ENCODE results near the gene GRID1.

GRID1 gene

GRCh38 chr10:86312701-86313270 is 53.8 kb downstream of the GRID1 start:
- no peak for DNase-seq

DNA sequence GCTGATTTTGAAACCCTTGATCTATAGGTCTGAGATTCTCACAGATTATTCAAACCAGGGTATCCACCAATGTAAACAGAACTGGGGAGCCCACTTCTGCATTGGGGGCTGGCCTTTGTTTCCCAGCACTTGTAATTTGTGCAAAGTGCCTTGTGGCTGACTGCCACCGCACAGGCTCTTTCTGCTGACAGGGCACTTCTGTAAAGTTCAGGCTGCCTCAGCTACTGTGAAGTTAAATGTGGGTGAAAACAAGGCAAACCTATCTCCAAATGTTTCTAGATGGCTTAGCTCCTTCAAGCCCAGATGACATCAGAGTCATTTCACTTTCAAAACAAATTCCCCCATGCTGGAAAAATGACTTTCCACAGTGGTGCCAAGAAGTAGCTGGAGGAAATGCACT is 54.7 kb downstream of the GRID1 start:
- no peak for DNase-seq

DNA sequence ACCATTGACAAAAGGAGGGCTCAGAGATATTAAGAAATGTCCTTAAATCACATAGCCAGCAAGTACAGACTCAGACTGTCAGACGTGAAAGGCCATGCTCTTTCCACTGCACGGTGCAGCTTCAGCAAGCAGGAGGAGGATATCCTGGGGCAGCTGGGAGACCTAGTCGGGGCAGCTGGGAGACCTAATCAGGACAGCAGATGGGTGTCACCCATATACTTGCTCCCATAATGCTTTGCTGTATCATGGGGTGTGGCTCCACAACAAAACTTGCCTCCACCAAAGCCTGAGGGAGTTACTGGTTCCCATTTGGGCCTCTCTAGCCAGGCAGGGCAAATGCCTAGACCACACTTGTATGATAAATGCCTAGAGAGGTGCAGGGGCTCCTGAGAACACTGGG is 55.4 kb downstream of the GRID1 start:
- DNase-seq = no peak

- no peak for DNase-seq
Measured at GRCh38 chr10:86310702-86311101, 55.9 kb downstream of the GRID1 start.

DNA sequence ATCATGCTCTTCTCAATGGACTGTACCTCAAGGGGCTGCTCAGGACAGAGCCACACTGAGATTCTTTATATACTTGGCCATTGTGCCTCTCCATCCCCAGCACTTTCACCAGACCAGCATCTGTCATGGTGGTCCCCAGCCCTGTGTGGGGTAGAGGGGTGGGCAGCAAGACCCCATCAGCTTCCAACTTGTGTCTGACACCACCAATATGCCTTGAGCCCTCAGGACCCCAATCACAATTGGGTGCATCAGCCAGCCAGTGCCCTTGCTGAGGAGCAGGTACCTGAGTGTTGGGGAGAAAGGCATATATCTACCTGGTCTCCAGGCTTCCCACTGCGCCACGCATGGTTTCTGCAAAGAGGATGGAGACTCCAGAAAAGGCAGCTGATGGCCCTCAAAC is 56.3 kb downstream of the GRID1 start:
- no peak for DNase-seq

- no peak for DNase-seq
Measured at GRCh38 chr10:86308056-86308455, 58.5 kb downstream of the GRID1 start.

DNA sequence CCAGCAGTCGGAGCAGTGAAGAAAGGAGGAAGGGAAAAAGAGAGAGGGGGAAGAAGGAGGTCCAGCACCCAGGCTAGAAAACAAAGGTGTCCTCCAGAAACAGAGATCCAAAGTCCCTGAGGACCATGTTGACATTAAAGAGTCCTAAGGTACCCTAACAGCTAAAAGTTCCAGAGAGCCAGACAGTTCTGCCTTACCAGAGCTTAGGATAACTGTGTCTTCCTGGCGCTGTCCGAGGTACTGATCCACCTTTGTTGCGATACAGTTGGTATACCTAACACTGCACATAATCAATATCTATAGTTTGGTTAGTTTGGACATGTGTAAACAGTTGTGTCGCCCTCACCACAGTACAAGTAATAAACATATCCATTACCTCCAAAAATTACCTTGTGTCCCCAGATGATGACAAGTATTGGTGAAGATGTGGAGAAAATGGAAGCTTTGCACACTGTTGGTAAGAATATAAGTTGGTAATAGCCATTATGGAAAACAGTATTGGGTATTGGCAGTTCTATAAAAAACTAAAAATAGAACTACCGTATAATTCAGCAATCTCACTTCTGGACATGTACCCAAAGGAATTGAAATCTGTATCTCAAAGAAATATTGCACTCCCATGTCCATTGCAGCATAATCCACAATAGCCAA is 59.8 kb downstream of the GRID1 start:
- DNase-seq = no peak

DNA sequence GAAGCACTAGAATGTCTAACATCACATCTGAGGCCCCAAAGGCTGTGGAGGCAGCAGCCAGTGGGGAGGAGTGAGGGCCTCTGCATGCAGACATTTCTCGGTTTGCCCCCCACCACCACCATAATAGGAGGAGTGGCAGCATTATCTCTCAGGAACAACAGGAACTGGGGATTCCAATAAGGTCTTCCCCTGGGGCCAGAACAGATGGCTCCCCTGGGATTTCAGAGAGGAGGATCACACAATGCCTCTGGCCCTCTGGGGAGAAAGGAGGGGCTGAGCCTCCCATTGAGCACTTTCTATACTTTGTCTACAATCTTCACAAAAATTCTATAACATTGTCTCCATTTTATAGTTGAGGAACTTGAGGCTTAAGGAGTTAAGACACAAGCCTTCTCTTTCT is 61.1 kb downstream of the GRID1 start:
- DNase-seq = no peak

- no peak for DNase-seq
Measured at GRCh38 chr10:86304436-86304835, 62.2 kb downstream of the GRID1 start.

DNA sequence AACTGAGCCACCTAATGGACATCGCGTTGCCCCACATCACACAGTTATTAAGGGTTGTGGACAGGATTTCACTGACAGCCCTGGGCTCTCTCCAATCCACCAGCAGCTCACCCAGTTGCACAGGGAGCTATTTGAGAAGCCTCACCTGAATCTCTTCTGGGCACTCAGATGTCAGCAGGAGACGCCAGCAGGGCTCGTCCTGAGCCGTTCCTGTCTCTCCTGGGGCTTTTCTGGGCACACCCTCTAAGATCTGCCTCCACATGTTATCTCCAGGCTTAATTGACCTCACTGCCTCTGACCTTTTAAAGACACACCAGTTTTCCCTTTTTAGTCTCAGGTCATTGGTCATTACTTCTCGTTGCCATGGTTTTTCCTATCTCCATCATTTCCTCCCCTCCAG is 63.0 kb downstream of the GRID1 start:
- no peak for DNase-seq

DNA sequence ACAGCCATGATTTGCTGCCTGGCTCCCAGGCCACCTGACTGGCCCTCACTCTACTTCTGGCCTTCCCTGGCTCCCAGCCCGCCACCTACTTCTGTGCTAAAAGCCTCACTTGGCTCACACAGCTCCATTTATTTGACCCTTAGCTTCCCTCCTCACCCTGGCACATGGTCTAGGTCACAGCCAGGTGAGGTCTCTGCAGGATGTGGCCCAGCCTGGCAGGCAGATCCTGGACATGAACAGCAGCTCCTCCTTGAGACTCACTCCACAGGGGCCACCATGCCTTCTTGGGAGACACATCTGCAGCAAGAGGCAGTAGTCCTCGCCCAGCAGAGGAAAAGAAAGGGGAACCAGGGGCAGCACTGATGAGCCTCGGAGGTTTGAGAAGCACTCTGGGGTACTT is 64.6 kb downstream of the GRID1 start:
- no peak for DNase-seq

GRCh38 chr10:86300931-86301830 is 65.4 kb downstream of the GRID1 start:
- no peak for DNase-seq

- no peak for DNase-seq
Measured at GRCh38 chr10:86300399-86300925, 66.1 kb downstream of the GRID1 start.

GRCh38 chr10:86299562-86299961 is 67.0 kb downstream of the GRID1 start:
- DNase-seq = no peak

DNA sequence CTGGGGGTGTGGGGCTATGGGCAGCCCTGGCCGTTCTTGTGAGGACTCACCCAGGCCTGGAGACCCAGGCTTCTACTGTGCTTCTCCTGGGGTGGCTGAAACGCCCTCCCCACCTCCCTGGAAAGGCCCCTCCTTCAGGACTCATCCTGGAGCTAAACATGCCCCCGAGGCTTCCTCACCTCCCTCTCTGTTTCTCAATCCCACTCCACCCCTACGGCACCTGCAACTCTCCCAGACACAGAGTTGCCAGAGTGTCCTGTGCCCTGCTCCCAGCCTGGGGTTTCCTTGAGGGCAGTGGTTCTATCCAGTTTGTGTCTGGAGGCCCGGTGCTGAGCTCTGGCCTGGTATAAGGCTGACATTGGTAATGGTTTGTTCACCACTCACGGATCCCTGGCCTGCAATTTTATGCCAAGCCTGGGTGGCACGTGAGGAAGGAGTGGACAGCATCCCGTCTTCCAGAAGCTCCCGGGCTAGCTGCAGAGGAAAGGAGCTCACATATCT is 68.0 kb downstream of the GRID1 start:
- DNase-seq = no peak

DNA sequence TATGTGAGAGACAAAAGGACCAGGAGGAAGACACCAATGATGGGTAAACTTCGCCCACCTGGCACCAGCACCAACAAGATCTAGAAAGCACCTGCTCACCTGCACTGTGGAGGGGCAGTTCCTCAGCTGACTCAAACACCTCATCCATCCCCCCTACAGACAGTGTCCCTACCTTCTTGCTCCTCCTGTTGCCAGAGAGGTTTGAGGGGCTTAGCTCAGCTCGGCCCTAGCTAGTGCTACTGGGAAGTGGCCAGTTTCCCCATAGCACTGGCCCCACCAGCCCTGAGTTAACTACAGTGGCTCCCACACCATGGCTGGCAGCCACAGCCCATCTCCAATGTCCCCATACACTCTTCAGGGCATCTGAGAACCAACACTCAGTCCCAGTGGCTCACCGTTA is 70.8 kb downstream of the GRID1 start:
- no peak for DNase-seq

GRCh38 chr10:86295351-86295750 is 71.2 kb downstream of the GRID1 start:
- no peak for DNase-seq

GRCh38 chr10:86294346-86295265 is 72.0 kb downstream of the GRID1 start:
- no peak for DNase-seq

- DNase-seq = no peak
Measured at GRCh38 chr10:86293396-86293791, 73.2 kb downstream of the GRID1 start.

- DNase-seq = no peak
Measured at GRCh38 chr10:86292462-86293395, 73.9 kb downstream of the GRID1 start.

DNA sequence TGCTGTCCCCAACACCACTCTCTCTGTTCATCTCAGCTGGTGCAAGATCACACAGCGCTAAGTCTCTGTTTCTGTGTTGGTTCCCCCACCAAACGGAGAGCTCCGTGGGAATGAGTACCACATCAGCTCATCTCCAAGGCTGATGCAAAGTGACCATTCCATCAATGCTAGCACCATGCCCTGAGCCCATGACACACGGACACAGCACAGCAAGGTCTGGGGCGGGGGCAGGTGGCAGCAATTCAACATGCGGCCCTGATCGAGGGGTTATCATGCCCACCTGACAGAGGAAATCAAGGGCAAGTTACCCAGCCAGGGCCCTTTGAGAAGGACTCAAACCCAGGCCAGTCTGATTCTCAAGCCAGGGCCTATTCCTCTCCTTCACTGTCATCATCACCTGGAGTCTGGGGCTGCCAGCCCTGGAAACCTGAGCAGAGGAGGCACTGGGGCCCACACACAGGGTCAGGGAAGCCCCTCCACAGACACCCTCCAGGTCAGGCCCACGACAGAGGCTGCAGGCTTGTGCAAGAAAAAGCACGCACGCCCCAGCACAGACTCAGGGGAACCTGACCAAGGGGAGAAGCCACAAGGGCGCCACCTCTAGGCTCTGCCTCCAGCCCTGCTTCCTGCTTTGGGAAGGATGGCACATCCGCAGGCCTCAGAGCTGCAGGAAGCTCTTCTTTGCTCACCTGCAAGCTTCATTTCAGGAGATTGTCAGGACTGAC is 74.8 kb downstream of the GRID1 start:
- DNase-seq = no peak

Measured in NCI-H774 (cell line).